Caco-2 (cell line): ENCODE data around the gene EVI5L. TPM values are rescaled to one million over a fixed set of nuclear protein-coding genes. Genes with fewer than 3 reads are reported as not detected.

Source experiments
- BruUV-seq: library from RNA; stranded (reverse); fragments of 400-500 nt; replicated peaks from 2 replicates; lab custom pipeline; 2021; lab: Mats Ljungman, UMichigan
- CTCF ChIA-PET: fragments of 300-600 bp; sonication (Branson Sonifier 250); formaldehyde crosslinking; loops from one replicate; lab custom pipeline; 2022; ENCODE audit warnings: antibody characterized with exemption; lab: Charles Lee
- POLR2A ChIA-PET: fragments of 300-600 bp; sonication (Branson Sonifier 250); formaldehyde crosslinking; loops from one replicate; lab custom pipeline; 2022; ENCODE audit warnings: antibody characterized with exemption; lab: Charles Lee
- DNase-seq, 2 experiments: peaks; one replicate each; pipeline versions ENCODE4 v3.0.0 to v3.0.0-alpha.2; 2020 to 2022
- H3K27me3 ChIP-seq: replicated peaks from 2 replicates; pipeline ENCODE4 v1.6.0; 2011; ENCODE audit warnings: low read length; ENCODE audit not compliant: control insufficient read depth, insufficient read depth
- H3K36me3 ChIP-seq: 2 replicates; pipeline ENCODE4 v1.5.1; 2011; ENCODE audit warnings: low read length; ENCODE audit not compliant: control insufficient read depth, insufficient read depth
- H3K4me1 ChIP-seq: fragments of 250-450 bp; sonication (Bioruptor Pico); 2 replicates; pipeline ENCODE4 v1.5.1; 2020; ENCODE audit warnings: mild to moderate bottlenecking
- H3K4me3 ChIP-seq: 2 replicates; pipeline ENCODE4 v1.5.1; 2011; ENCODE audit warnings: low read depth, mild to moderate bottlenecking, control low read depth, low read length
- H3K9me3 ChIP-seq: fragments of 250-450 bp; sonication (Bioruptor Pico); 2 replicates; pipeline ENCODE4 v1.5.1; 2020; ENCODE audit warnings: mild to moderate bottlenecking, moderate library complexity
- H3K27ac Mint-ChIP-seq: one replicate; pipeline ENCODE4 v1.8.0; 2022; ENCODE audit warnings: mixed read lengths; ENCODE audit not compliant: unreplicated experiment
- H3K27me3 Mint-ChIP-seq: one replicate; pipeline ENCODE4 v1.8.0; 2022; ENCODE audit warnings: mixed read lengths; ENCODE audit not compliant: insufficient read depth, unreplicated experiment
- H3K36me3 Mint-ChIP-seq: one replicate; pipeline ENCODE4 v1.8.0; 2022; ENCODE audit warnings: mild to moderate bottlenecking, mixed read lengths; ENCODE audit not compliant: insufficient read depth, unreplicated experiment
- H3K4me1 Mint-ChIP-seq: one replicate; pipeline ENCODE4 v1.8.0; 2022; ENCODE audit warnings: low read depth, mixed read lengths; ENCODE audit not compliant: unreplicated experiment
- H3K4me3 Mint-ChIP-seq: one replicate; pipeline ENCODE4 v1.8.0; 2022; ENCODE audit warnings: mild to moderate bottlenecking, moderate library complexity, mixed read lengths; ENCODE audit not compliant: unreplicated experiment
- H3K9me3 Mint-ChIP-seq: one replicate; pipeline ENCODE4 v1.8.0; 2022; ENCODE audit warnings: mixed read lengths; ENCODE audit not compliant: unreplicated experiment
- intact Hi-C: fragments of 100-400 bp; cut with micrococcal nuclease; formaldehyde crosslinking; loops from one replicate; pipeline ENCODE4 v1.10.0; 2022; ENCODE audit not compliant: unreplicated experiment
- total RNA-seq: library from RNA; stranded (reverse); gene quantifications from 2 replicates; pipeline ENCODE4 v1.2.3, GENCODE V29; 2022
- TF ChIP-seq, protein P1 (sequence below), 2 experiments: fragments of 200-600 bp in 1 of 2; IDR thresholded peaks; 1 replicate in 1 of 2; 2 replicates in 1 of 2; pipeline versions ENCODE4 v1.5.1 to v1.8.0; 2011 to 2022; ENCODE audit warnings: antibody characterized with exemption in 1 of 2, control low read depth in 1 of 2, inconsistent platforms in 1 of 2, low read depth in 1 of 2, low read length in 1 of 2, mild to moderate bottlenecking in 1 of 2, moderate library complexity in 1 of 2; ENCODE audit not compliant: insufficient read depth in 1 of 2, severe bottlenecking in 1 of 2, unreplicated experiment in 1 of 2

EVI5L gene
- total RNA-seq, 1 experiment from 2014 or later, result 9.8 TPM

DNA sequence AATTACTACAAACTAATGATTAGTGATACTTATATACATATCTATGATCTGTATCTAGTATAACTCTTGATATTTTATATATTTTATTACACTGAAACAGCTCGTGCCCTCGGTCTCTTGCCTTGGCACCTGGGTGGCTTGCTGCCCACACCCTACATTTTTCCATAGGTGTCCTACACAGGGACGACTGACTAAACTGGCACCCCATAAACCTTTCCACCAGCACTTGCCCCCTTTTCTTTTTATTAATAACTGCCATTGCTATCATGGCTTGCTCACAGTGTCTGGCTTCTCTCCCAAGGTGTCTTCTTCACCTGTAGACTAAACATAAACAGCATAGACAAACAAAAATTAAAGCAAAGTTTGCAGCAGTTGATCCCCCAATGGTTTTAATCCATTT, 36.5 kb upstream of the EVI5L start:
- TF ChIP-seq, protein P1, sequence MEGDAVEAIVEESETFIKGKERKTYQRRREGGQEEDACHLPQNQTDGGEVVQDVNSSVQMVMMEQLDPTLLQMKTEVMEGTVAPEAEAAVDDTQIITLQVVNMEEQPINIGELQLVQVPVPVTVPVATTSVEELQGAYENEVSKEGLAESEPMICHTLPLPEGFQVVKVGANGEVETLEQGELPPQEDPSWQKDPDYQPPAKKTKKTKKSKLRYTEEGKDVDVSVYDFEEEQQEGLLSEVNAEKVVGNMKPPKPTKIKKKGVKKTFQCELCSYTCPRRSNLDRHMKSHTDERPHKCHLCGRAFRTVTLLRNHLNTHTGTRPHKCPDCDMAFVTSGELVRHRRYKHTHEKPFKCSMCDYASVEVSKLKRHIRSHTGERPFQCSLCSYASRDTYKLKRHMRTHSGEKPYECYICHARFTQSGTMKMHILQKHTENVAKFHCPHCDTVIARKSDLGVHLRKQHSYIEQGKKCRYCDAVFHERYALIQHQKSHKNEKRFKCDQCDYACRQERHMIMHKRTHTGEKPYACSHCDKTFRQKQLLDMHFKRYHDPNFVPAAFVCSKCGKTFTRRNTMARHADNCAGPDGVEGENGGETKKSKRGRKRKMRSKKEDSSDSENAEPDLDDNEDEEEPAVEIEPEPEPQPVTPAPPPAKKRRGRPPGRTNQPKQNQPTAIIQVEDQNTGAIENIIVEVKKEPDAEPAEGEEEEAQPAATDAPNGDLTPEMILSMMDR (IDR thresholded peaks at IDR 0.05; ENCODE audit: insufficient read depth in 1 of 2, low read depth in 1 of 2, low read length in 1 of 2, severe bottlenecking in 1 of 2, unreplicated experiment in 1 of 2), result no peak
- ChIA-PET POLR2A (no interaction called here), CTCF (no interaction called here)
- Mint-ChIP-seq H3K36me3 (peaks cover 11% of the 10 kb centered on the region), H3K4me3 (no peak overlapping the region), H3K27me3 (no peaks in the 10 kb centered on the region), H3K27ac (no peak overlapping the region), H3K9me3 (peaks cover 9% of the 10 kb centered on the region), H3K4me1 (peaks cover 12% of the 10 kb centered on the region)
- BruUV-seq, result no TSS peak
- intact Hi-C loops, result no loop called here
- no peaks in the 10 kb centered on the region for H3K27me3 ChIP-seq
- H3K4me3 ChIP-seq, result no peak overlapping the region
- no peak for DNase-seq
- peaks cover 8% of the 10 kb centered on the region; the same call in 1 of the 2 replicates for H3K9me3 ChIP-seq
- H3K36me3 ChIP-seq, result no peaks in the 10 kb centered on the region
- peaks cover 15% of the 10 kb centered on the region for H3K4me1 ChIP-seq

DNA sequence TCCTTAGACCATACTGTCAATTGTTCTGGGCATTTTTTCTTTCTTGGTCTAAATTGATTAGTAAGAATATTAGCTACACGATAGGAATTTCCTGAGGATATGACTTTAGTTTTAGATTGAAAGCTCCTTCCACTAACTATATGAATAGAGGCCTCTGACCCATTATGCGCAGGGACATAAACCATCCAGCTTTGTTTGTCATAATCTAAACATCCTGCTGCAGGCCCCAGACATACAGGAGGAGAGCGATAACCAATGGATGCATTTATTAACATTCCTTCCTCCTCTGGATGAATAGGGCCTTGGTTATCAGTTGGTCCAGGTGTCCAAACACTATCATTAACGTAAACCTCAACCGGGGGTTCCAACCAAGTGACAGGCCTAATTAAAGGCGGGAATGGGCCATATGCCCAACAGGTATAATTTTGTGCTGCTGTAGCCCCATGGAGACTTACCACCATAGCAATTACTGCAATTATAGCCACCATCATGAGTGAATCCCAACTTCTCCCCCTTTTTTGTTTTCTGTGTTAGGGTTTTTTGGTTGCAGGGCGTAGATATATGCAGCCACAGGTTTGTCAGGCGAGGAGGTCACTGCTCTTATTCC, 34.4 kb upstream of the EVI5L start:
- intact Hi-C loops, result no loop called here
- Mint-ChIP-seq H3K4me1 (peaks cover 12% of the 10 kb centered on the region), H3K36me3 (peaks cover 9% of the 10 kb centered on the region), H3K9me3 (peaks cover 9% of the 10 kb centered on the region), H3K4me3 (no peak overlapping the region), H3K27ac (no peak overlapping the region), H3K27me3 (no peaks in the 10 kb centered on the region)
- CTCF ChIA-PET, result no interaction called here
- no peak overlapping the region for H3K4me3 ChIP-seq
- BruUV-seq, result no TSS peak
- POLR2A ChIA-PET, result no interaction called here
- TF ChIP-seq, protein P1 (IDR thresholded peaks at IDR 0.05; ENCODE audit: insufficient read depth in 1 of 2, low read depth in 1 of 2, low read length in 1 of 2, severe bottlenecking in 1 of 2, unreplicated experiment in 1 of 2), result no peak
- peaks cover 8% of the 10 kb centered on the region; the same call in 1 of the 2 replicates for H3K9me3 ChIP-seq
- no peaks in the 10 kb centered on the region for H3K27me3 ChIP-seq
- DNase-seq, result no peak
- H3K36me3 ChIP-seq, result no peaks in the 10 kb centered on the region
- peaks cover 15% of the 10 kb centered on the region for H3K4me1 ChIP-seq

DNA sequence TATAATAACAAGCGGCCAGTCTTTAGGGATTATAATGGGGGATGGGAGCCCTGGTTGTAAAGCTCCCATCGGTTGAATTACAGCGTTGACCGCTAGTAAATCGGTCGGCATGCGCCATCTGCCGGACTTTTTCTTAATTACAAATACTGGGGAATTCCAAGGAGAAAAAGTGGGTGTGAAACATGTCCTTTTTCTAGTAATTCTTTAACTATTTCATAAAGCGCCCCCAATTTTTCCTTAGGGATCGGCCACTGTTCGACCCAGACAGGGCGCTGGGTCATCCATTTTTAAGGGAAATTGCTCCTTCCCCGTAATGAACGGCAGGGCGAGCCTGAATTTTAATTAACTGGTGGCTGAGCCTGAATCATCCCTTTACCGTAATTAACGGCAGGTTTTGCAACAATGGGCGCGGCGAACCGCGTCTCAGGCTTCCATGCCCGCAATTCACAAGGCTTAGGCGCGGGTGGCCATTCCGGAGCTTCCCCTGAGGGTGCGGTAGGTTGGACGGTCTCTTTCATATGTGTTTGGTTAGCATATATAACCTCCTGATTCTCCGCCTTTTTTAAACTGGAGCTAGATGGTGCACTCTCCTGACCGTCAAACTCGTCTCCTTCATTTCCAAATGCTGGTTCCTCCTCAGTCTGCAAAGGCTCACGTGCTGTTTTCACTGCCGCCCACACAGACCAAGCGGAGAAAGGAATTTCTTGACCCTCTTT, 30.2 kb upstream of the EVI5L start:
- H3K9me3 ChIP-seq, result peaks cover 6% of the 10 kb centered on the region; the same call in 1 of the 2 replicates
- Mint-ChIP-seq H3K4me3 (peak overlapping the region; percentile 58), H3K9me3 (peaks cover 9% of the 10 kb centered on the region), H3K27ac (no peak overlapping the region), H3K27me3 (no peaks in the 10 kb centered on the region), H3K4me1 (no peaks in the 10 kb centered on the region), H3K36me3 (no peaks in the 10 kb centered on the region)
- no TSS peak for BruUV-seq
- intact Hi-C loops, result loop anchor here (1.0 to 2.0 kb wide), 4 partner anchors 18 to 147 kb away; partner anchors contain the start of gene TRAPPC5
- TF ChIP-seq, protein P1 (IDR thresholded peaks at IDR 0.05; ENCODE audit: insufficient read depth in 1 of 2, low read depth in 1 of 2, low read length in 1 of 2, severe bottlenecking in 1 of 2, unreplicated experiment in 1 of 2), result peak; percentile 49 to 73
- H3K27me3 ChIP-seq, result no peaks in the 10 kb centered on the region
- peak; percentile 66 to 82 for DNase-seq
- ChIA-PET CTCF (interaction anchor here (0.7 to 2.1 kb wide), 15 partner anchors 9 to 698 kb away, joined by 3 to 57 read pairs (median 5); partner anchors contain the start of genes CLEC4M, PET100, TRAPPC5 and XAB2), POLR2A (interaction anchor here (0.5 to 1.0 kb wide), 5 partner anchors 69 to 230 kb away, joined by 3 to 21 read pairs (median 7); no protein-coding TSS in a partner anchor)
- H3K4me1 ChIP-seq, result no peaks in the 10 kb centered on the region
- H3K4me3 ChIP-seq, result peak overlapping the region; percentile 27
- H3K36me3 ChIP-seq, result no peaks in the 10 kb centered on the region
